Measurements from ENCODE around the gene KIF3A.

Gene KIF3A

DNA sequence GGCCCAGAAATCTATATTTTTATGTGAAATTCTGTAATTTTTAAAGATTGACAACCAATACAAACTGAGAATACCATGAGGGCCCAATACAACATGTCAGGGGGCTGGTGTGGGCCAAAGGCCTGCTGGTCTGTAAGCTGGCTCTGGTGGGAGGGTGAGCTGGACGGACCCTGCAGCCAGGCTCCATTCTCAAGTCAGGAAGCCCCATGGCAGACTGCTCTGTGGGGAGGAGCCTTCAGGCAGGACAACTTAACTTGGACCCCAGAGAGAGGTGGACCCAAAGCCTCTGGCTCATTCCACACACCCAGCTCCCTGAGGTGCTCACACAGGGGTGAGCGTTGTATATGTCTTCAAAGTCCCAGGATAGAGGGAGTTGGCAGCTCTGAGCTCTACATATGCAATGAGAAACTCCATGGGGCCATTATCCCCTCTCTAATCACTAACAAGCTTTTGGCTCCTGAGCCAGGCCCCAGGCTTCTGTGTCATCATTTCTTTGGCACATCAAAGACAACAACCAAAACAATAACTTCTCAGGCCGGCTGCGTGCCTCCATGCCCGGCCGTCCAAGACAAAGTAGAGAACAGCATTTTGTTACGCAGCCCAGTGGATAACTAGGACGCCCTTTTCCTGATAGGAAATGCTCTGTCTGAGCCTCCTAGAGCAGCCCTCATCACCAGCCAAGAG, 33.3 kb upstream of the KIF3A start:
- DNase-seq (ENCODE audit: low spot score), result peak; percentile 71

DNA sequence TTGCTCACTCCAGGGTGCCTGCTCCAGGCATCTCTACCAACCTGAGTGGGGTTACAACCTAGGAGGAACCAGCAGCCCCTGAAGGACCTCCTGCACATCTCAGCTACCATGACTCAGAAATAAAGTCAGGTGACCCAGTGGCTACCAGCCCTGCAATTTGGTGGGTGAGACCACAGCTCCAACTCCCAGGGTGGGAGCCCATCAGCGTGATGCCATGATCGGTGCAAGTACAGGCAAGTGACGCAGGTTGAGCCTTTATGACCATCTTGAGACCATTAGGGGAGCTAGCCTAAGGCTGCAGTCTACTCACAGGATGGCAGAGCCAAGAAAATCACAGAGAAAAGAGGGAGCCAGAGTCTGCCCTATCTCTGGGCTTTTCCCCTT, 31.1 kb upstream of the KIF3A start:
- DNase-seq (ENCODE audit: low spot score), result no peak

DNA sequence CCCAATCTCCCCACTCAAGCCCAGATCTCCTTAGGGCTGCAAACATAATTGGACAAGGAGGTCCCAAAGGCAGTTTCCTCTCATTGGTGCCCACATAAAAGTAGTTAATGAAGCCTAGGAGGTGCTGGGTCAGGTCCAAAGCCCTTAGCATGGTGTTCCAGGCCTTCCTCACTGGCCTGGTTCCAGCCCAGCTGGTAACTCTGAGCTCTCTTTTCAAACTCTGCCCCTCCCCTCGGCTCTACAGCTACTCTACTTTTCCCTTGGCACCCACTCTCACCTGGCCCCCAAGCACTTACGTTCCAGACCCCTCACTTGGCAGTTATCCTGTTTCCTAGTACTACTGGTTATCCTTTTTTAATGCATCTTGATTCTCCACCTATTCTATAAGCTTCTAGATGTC, 29.8 kb upstream of the KIF3A start:
- DNase-seq (ENCODE audit: low spot score), result peak; percentile 50

DNA sequence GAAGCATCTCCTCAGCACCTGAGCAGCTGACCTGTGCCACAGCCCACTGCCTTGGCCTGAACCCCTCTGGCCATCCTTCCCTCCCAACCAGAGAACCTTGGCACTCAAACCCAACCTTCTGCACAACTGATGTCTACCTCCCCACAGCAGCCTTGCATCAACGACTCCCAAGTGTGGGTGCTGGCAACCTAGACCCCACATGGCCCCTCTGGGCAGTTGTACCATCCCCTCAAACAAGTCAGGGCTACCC, 29.4 kb upstream of the KIF3A start:
- DNase-seq (ENCODE audit: low spot score), result no peak

DNA sequence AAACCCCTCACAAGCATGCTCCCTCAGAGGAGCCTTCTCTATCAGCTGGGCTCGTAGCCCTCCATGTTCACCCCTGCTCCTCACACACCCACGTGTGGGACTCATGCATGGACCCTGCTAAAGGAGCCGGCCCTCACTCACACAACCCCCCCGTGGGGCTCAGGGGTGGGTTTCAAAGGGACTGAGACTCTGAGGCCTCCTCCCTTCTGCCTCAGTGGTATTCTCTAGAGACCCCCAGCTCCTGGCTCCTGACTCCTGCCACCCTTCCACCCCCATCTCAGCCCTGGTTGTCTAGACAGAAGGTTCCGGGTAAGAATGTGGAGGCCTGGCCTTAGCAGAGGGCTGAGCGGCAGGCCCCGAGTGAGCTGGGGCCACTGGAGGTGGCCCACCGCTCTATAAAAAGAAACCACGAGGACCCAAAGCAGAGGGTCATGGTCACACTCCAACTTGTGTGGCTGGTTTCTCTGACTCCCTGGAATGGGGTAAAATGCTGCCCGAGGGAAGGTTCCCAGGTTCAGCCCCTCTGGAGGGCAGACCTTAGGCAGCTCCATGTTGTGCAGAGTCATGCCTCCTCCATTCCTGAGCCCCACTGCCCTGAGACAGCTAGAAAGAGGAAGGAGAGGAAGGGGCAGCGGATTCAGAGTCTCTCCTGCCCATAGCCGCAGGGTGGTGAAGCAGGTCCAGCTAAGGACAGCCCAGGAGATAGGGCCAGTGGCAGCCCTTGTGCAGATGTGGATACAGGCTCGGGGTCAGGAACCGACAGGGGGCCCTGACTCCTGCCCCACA, 28.9 kb upstream of the KIF3A start:
- DNase-seq (ENCODE audit: low spot score), result no peak

DNA sequence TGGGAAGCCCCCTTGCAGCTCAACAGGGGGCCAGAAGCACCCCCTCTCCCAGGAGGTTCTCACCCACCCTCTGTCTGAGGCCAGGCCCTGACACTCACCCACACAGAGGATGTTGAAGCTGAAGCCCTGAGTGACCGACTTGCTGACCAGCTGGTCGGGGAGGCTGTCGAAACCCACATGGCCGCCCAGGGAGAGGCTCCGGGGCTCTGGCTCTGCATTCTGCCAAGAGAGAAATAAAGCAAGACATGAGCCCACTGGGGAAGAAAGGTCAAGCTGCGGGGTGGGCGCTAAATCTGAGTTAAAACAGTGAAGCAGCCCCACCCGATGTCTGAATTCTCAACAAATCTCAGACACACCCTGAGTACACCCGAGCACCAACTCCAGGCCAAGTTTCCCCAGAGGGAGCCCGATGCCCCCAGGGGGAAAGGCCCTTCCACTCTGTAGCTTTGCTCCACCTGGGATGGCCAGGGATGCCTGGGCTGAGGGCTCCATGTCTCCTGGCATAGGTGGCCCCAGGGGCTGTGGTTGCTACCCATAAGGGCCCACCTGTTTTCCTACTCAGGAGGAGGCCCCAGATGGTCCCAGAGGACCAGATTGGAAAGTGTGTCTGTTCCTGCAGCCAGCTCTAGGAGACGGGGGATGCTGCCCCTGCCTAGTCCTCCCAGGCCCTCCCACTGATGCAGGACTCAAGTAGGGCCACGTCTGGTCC, 28.1 kb upstream of the KIF3A start:
- DNase-seq (ENCODE audit: low spot score), result no peak

DNA sequence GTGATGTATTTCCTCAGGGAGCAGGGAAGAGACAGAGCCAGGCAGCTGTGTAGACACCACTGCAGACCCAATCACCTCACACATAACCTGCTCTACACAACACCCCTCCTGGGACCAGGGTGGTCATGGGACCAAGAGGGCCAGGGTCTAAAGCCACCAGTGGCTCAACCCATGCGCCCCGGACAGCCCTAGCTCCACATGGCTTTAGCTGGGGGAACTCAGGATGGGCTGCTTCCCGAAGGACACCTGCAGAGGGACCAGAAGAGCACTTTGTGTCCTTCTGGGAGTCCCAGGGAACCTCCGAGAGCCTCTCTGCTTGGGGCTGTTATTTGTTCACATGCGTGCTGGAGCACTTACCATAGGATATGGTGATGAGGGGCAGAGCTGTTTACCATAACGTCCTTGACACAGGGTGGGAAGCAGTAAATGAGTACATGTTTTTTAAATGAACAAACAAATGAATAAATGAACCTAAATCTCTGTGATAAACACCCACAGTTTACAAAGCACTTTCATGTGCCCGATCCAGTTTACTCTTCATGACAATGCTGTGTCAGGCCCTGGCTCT, 27.4 kb upstream of the KIF3A start:
- DNase-seq (ENCODE audit: low spot score), result no peak

DNA sequence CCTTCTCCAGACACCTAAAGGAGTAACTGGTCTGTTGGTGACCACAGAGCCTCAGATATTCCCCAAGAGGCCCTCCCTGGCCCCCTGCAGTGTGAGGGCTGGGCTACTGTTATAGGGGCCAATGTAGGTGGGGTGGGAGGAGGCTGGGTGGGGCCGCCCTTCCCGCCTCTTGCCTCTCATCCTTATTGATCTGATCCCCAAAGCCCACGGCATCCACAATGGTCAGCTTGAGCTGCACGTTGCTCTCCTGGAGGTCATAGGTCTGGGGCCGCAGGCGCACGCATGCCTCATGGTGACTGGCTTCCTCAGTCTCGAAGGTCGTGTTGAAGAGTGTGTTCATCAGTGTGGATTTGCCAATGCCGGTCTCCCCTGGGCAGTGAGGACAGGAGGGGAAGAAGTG, 26.7 kb upstream of the KIF3A start:
- no peak for DNase-seq (ENCODE audit: low spot score)

DNA sequence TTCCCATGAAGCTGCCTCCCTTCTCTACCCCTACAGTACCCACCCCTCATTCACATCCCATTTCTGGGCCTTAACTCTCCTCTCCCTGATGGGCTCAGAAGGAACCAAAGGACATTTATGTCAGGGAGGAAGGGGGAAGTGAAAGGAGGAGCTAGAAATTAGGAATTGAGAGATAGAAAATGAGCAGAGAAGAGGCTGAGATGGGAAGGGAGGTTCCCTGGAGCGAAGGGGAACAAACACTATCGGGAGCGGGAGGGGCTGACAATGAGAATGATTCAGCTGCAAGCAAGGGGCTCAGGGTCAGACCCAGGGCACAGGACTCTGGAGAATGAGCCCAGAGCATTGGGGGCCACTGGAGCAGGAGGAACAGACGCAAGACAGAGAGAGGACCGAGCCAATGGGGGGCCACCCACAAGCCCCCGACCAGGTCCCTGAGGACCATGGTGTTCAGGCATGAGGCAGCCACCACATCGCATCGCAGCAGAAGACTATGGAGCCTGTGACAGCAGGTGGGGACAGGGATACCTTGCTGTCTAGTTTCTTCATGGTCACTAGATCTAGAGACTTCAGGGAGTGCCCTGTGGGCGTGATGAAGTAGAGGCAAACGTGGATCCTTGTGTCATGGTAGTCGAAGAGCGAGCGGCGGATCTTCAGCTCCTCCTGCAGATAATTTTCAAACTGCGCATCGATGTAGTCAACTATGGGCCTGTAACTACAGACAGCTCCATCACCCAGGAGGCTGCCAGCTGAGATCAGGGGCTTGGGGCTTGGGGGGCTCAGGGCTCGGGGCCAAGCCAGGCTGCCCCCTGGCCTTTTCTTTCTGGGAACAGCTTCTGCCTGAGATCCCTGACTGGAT, 26.1 kb upstream of the KIF3A start:
- DNase-seq (ENCODE audit: low spot score), result no peak

DNA sequence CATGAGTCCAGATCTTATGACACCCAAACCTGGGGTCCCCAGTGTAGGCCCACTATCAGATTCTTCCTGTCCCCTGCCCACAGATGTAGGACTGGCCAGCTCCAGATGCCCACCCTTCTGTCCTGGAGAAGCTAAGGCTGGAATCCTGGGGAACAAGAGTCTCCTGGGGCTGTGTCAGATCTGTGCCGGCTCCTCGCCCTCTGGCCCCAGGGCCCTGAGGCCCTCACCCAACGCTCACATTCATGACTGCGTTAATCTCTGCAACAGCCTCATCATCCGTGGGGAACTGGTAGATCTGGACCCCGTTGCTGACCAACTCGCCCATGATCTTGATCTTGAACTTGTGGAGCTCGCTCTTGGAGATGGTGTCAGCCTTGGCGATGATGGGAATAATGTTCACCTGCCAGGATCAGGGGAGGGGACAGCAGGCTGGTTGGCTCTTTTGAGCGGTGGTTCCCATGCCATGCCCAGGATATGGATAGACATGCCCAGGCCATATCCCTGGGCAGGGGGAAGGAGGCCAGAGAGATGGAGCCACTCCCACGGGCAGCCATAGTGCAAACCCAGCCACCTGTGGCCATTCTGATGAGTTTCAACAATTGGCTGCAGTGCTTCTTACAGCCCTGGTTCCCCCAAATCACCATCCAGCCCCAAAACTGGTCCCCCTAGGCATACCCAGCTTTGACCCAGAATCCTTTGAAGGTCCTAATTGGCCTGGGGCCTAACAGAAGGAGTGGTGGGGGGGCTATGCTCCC, 25.1 kb upstream of the KIF3A start:
- no peak for DNase-seq (ENCODE audit: low spot score)

DNA sequence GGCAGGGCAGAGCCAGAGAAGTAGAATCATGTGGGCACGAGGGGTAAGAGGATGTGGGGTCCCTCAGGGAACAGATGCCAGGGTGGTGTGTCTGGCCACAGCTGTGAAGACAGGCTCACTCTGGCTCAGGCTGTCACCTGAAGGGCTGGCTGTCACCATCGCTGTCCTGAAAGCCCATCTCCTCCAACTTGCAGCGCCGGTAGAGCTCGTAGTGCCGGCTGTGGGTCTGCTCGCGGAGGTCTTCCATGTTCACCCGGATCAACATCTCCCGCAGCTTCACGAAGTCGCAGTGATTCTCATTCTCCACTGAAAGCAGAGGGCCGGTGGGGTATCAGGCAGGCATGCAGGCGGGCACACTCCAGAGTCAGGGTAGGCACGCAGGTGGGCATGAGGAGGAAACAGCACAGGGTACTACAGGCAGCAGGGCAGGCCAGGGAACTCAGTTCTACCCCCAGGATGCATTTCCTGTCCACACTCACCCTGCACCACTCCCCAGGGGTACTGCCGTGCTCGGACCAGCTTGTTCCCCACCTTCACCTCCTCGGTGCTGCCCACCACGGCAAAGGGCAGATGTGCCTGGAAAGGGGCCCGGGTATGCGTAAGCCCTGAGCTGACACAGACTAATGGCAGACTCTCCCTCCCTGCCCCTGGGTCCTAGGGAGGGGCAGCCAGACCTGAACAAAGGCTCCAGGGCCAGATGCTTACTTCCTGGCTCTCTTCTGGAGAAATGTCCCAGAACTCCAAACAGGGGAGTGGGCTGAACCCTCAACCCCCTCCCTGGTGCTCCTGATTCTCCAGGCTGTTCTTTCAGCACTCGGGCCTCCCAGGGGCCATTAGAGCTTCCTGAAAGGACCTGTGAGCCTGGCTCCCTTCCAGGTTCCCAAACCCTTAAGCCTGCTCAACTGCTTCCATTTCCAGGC, 24.2 kb upstream of the KIF3A start:
- no peak for DNase-seq (ENCODE audit: low spot score)

DNA sequence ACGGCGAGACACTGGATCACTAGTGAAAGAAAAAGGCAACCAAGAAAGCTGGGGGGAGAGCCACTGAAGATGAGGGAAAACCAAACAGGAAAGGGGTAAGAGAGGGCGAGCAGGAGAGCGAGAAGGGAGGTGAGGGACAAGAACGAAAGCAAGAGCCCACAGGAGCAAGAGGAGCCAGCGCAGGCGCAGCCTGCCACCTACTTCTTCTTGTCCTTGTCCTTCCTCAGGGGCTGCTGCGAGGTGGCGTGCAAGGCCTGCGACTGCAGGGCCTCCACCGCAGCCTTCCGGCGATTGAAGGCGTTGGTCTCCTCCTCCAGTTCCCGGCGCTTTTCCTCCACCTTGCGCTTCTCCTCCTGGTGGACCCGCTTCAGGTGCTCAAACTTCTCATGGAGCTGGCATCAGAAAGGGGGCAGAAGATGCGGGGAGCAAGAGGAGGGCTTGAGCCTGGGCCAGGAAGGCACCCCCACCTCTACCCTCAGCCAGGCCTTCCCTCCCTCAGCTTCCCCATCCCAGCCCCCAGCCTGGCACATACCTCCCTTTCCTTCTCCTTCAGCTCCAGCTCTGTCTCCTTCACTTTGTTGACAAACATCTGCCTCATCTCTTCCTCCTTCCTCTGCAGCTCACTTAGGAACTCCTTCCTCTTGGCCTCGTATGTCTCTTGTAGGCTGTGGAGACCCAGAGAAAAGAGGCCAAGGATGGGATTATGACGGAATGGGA, 23.4 kb upstream of the KIF3A start:
- no peak for DNase-seq (ENCODE audit: low spot score)

DNA sequence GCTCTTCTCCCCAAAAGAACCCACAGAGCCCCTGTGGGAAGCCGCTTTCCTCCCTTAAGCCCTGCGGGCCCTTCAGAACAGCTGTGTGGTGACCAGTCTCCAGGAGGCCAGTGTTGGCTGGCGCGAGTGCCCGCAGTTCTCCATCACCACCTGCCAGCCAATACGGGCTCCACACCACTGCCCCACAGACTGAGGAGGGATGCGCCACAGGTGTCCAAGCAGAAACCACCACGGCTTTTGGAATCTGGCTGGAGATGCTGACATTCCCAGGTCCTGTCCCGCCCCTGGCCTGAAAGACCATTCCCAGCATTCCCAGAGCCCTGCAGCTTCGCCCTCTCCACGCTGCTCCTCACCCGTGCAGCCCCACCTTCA, 22.7 kb upstream of the KIF3A start:
- no peak for DNase-seq (ENCODE audit: low spot score)

DNA sequence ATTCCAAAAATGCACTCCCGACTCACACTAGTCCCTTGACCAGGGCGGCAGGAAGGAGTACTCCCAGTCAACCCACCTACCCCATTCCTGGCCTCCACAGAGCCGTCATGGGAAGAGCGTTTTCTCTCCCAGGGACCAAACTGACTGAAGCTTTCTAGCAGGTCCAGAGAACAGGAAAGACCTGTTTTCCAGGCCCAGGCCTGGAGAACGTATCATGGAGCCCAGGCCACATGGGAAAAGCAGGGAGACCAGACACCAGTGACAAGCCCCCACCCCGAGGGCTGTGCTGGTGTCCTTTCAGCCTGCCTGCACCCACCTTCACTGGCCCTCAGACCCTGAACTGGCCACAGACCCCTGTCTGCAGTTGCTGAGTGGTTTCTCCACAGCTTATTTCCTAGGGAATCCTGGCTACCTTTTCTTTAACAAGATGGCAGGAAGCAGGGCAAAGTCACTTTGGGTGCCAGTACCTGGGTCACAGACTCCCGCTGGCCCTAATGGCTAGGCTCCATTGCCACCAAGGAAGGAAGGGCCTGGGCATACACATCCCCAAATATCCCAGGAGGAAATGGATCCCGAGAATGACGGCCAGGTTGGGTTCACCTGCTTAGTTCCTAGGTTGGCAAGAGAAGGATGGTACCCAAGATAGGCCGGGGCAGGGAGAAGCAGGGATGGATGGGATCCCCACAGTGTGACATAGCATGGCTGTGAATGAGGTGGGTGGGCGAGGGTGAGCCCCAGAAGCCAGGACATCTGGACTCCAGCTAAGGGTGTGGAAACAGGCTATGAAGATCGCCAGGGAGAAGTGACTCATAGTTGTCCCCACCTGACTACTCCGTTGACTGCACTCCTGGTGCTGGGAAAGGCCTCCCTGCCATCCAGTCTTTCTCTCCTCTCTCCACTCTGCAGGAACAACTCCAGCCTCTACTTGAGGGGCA, 22.0 kb upstream of the KIF3A start:
- no peak for DNase-seq (ENCODE audit: low spot score)

DNA sequence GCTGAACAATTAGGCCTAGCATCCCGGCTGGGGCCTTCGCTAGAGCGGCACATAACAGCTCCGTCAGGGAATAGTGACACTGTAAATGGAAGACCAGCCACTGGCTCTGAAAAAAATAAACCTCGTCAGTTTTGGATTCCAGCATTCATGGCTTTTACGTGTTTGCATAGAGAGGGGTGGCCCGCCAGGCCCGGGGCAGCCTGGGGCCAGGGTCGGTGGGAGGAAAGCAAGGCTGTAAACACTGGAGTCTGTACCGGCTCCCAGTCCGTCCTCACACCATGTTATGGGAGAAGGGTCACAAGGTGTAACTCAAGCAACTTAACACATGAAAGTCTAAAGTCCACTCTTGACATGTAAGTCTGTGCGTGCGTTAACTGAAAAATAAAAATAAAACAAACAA, 21.1 kb upstream of the KIF3A start:
- DNase-seq (ENCODE audit: low spot score), result no peak

DNA sequence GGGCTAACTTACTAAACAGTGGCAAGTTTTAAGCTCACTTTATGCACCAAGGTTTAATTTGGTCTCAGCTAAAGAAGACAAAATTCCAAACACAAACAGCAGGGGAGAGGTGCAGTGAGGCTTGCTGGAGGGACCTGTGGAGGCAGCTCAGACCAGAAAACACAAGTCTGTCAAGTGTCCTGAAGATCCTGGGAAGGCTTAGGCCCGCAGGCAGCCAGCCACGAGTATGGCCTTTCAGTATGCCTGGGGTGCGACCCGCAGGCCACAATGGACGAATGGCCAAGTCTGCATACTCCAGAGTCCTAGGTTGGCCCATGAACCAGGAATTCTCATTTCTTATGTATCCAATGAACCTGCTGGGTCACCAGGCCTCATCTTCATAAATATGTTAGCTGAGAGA, 19.2 kb upstream of the KIF3A start:
- DNase-seq (ENCODE audit: low spot score), result no peak

DNA sequence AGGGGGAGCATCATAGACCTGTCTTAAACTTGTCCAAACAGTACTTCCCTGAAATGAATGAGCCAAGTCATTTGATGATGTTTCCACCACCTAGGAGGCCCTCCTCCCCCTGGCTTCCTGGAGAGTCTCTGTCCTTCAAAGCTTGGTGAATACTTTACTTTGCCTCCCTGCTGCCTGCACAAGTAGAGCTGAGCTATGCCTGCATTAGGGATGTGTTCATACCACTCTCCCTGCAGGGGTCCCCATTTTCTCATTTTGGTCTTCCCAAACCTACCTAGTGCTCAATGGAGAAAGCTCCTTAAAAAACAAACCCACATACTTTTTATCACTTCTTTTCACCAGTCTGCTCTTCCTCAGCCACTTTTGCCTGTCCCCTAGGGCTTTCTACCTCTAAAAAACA, 17.6 kb upstream of the KIF3A start:
- peak; percentile 68 for DNase-seq (ENCODE audit: low spot score)

DNA sequence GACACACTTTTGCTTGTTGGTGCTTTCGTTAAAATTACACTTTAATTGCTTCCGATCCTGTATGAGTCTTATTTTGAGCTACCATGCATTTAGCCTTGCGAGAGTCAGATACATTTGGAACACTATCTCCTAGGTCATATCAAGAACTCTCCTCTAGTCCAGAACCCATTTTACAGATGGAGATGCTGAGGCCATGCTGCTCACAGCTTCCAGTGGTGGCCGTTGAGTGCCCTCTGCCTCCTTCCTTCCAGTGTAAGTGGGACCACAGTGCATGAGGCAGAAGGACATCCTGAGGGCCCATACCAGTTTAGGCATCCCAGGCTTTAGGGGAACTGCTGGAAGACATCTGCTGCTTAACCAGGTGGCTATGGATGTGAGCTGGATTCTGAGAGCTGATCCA, 16.8 kb upstream of the KIF3A start:
- no peak for DNase-seq (ENCODE audit: low spot score)
